Spinal cord (tissue), 10 donors: Measurements from ENCODE around the gene SPECC1L. TPM values are rescaled to one million over a fixed set of nuclear protein-coding genes. Genes with fewer than 3 reads are reported as not detected.
A peak's percentile ranks its signal among the peaks of the same experiment; 100 is the strongest.
"Not testable (repeated sequence)": the region's sequence is repeated elsewhere in the genome, so short reads cannot be mapped to it uniquely, and the experiment has no call there.

Experiments
- DNase-seq, 6 donors: peaks; one replicate each; pipeline versions ENCODE4 v3.0.0 to v3.0.0-alpha.2; 2013 to 2015; ENCODE audit warnings: low spot score in 6 of 6, low read depth in 4 of 6
- H3K27ac ChIP-seq: one replicate; pipeline ENCODE4 v1.5.1; 2013; ENCODE audit warnings: low read depth, low read length, control low read depth
- H3K27me3 ChIP-seq: one replicate; pipeline ENCODE4 v1.6.1; 2013; ENCODE audit warnings: low read length; ENCODE audit not compliant: control insufficient read depth, insufficient read depth
- H3K36me3 ChIP-seq: one replicate; pipeline ENCODE4 v1.6.1; 2013; ENCODE audit warnings: low read length; ENCODE audit not compliant: control insufficient read depth, insufficient read depth
- H3K4me1 ChIP-seq: one replicate; pipeline ENCODE4 v1.6.1; 2013; ENCODE audit warnings: low read length; ENCODE audit not compliant: control insufficient read depth, insufficient read depth
- H3K4me3 ChIP-seq: one replicate; pipeline ENCODE4 v1.5.1; 2013; ENCODE audit warnings: low read depth, low read length, control low read depth
- H3K9me3 ChIP-seq: one replicate; pipeline ENCODE4 v1.6.1; 2013; ENCODE audit warnings: low read length; ENCODE audit not compliant: control insufficient read depth, insufficient read depth
- WGBS: methylation state at CpG from one replicate; pipeline ENCODE4 v1.1.5; 2013; ENCODE audit warnings: missing lambda C conversion rate; ENCODE audit not compliant: insufficient coverage; 5-methylcytosine and 5-hydroxymethylcytosine counted together
- polyA plus RNA-seq, 2 donors: library from polyadenylated mRNA; unstranded; fragments of 120-200 nt; gene quantifications; one replicate each; pipeline ENCODE4 v1.2.1, GENCODE V29; 2013; ENCODE audit not compliant: insufficient read length in 2 of 2
- total RNA-seq, 2 donors: library from RNA; depleted of rRNA in 1 of 2; stranded (reverse); fragments of 120-200 nt in 1 of 2; fragments of >200 nt in 1 of 2; gene quantifications; one replicate each; pipeline versions ENCODE4 v1.2.3 to v1.2.4, GENCODE V29; 2013 to 2014
- donor health status: healthy.

SPECC1L gene
- total and polyA plus RNA-seq, 4 donors: 37.0 to 50.5 (median 38.6) TPM

DNA sequence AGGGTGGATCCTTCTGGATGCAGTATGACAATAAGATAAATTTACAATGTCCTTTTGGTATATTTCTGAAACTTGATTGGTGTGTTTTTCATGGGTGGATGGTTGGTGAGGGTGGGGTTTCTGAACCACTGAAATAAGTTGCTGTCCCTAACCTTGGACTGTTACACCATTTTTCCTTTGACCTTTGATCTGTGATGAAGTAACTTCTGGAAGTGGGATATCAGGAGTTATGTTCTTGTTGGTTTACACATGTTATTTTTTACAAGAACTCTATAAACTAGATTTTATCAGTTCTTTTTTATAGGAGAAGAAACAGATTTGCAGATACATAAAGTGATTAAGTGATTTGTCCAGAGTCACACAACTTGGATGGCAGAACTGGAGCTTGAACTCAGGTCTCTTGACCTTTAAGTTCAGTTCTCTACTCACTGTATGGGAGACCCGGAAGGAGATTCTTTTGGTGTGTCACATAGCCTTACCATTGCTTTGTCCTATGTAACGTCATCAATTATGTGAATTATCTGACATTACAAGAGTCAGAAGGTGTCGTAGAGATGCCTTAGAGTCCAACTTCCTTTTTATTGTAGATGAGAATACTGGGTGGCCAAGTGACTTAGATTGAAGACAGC is 21.7 kb downstream of the SPECC1L start:
- DNase-seq, H3K4me3 ChIP-seq, H3K27me3 ChIP-seq, H3K27ac ChIP-seq, H3K9me3 ChIP-seq, H3K36me3 ChIP-seq: not testable (repeated sequence)
- H3K4me1 ChIP-seq: peaks cover 17% of the 10 kb centered on the region
- no CpG with 5 or more reads among the region's 3 CpGs for WGBS

DNA sequence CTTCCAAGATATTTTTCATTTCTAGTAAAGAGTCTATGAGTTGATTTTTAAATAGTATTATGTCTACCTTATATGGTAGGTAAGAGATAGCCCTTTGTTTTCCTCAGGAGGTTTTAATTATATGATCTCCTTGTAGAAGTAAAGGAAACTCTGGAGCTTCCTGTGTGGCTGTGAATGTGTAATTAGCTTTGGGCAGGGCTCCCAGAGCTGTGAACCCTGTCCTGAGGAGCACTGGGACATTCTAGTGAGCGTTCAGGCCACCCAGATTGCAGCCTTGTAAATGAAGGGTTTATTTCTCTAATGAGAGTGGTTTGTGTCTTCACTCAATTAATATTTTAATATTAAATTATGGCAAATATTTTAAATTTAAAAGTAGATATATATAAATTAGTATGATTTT is 24.3 kb downstream of the SPECC1L start:
- not testable (repeated sequence) for H3K36me3 ChIP-seq, H3K4me3 ChIP-seq, H3K4me1 ChIP-seq, DNase-seq, H3K27ac ChIP-seq, H3K9me3 ChIP-seq, H3K27me3 ChIP-seq
- WGBS: no CpG with 5 or more reads among the region's 1 CpG

DNA sequence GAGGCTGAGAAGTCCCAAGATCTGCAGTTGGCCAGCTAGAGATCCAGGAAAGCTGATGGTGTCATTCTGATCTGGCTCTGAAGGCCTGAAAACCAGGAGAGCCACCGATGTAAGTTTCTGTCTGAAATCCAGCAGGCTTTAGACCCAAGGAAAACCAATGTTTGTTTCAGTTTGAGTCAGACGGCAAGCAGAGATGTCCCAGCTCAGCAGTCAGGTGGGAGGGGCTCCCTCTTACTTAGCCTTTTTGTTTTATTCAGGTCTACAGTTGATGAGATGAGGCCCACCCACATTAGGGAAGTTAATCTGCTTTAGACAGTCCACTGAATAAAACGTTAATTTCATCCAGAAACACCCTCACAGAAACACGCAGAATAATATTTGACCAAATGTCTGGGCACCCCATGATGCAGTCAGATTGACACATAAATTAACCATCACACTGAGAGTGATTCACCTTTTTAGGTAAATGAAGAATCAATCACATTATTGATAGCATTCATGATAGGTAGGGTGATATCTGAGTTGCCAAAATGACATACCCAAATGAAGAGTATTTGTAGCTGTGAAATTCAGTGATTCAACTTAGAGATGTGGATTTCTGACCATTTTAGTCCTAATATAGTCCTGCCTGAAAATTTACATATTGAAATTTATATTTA is 28.0 kb downstream of the SPECC1L start:
- H3K9me3 ChIP-seq, DNase-seq, H3K36me3 ChIP-seq, H3K4me3 ChIP-seq, H3K27me3 ChIP-seq, H3K27ac ChIP-seq: not testable (repeated sequence)
- peaks cover 12% of the 10 kb centered on the region for H3K4me1 ChIP-seq
- 40% methylated on average over 1 of the region's 4 CpGs for WGBS

DNA sequence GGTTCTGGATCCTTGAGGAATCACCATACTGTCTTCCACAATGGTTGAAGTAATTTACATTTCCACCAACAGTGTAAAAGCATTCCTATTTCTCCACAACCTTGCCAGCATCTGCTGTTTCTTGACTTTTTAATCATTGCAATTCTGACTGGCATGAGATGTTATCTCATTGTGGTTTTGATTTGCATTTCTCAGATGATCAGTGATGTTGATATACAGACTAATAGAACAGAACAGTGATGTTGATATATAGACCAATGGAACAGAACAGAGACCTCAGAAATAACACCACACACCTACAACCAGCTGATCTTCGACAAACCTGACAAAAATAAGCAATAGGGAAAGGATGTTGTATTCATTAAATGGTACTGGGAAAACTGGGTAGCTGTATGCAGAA is 29.9 kb downstream of the SPECC1L start:
- WGBS: no CpG with 5 or more reads among the region's 1 CpG

DNA sequence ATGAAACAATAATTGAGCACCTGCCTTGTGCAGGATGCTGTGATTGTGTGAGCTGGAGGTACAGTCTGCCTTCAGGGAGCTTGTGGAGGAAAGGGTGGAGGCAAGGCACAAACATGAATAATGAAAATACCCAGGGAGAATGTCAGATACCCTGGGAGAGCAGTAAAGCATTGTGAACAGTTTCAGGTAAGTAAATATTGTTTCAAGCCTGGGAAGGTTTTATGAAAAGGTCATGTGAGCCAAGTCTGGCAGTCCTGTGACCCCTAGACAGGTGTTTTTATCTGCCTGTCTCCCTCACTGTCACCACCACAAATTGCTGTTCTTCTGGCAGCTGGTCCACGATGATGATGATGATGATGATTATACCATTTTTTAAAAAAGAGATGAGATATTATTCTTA is 32.0 kb downstream of the SPECC1L start:
- no peak overlapping the region for H3K4me3 ChIP-seq
- no peaks in the 10 kb centered on the region for H3K9me3 ChIP-seq
- H3K36me3 ChIP-seq: peaks cover 9% of the 10 kb centered on the region
- no CpG with 5 or more reads among the region's 1 CpG for WGBS
- peaks cover 9% of the 10 kb centered on the region for H3K4me1 ChIP-seq
- DNase-seq: no peak
- H3K27me3 ChIP-seq: no peaks in the 10 kb centered on the region
- no peak overlapping the region for H3K27ac ChIP-seq

More for the DNA sequence above, 29.9 kb downstream of the SPECC1L start:
- not testable (repeated sequence) for H3K27ac ChIP-seq, H3K36me3 ChIP-seq, H3K27me3 ChIP-seq, H3K9me3 ChIP-seq, H3K4me1 ChIP-seq, DNase-seq, H3K4me3 ChIP-seq

DNA sequence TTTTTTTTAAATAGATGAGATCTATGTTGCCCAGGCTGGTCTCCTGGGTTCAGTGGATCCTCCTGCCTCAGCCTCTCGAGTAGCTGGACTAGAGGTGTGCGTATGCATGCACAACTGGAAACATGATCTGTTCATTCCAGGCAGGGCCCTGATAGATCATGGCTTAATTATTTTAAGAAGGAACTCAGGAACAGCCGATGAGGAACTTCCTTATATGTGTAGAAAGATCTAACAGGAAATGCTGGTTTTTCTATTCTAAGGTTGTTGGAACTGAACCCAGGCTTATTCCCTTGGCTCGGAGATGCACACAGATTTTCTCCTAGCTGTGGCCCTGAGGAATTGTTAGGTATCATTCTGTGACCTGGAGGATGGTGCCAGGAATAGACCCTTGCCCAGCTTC is 32.4 kb downstream of the SPECC1L start:
- DNase-seq: no peak
- Histone ChIP-seq H3K9me3 (no peaks in the 10 kb centered on the region), H3K4me1 (peaks cover 9% of the 10 kb centered on the region), H3K27me3 (no peaks in the 10 kb centered on the region), H3K4me3 (no peak overlapping the region), H3K27ac (peak overlapping the region; percentile 12), H3K36me3 (peaks cover 9% of the 10 kb centered on the region)
- 63% methylated on average over 3 of the region's 4 CpGs for WGBS

DNA sequence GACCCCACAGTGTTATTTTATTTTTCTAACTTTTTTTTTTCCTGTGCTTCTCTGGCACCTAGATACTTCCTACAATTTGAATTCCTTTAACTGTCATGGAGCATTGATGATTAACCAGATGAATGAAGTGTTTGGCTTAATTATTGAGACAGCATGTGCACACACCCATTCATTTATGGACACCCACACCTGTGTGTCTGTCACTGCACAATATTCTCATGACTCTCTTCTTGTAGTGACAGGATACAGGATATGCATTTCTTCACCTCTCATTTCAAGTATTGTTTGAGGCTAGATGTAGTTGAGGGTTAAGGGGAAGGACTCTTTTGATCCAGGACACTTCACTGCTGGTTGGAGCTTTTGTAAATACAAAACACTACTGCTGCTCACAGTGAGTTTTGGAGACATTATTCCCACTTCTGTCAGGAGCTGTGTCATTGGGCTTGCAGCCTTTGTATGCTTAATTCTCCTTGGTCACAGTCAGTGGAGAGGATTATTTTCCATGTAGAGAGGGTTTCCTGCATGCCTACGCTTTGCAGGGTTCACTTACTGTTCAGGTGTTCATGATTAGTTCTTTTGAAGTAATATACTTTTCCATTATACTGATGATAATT is 33.5 kb downstream of the SPECC1L start:
- H3K4me1 ChIP-seq: peaks cover 9% of the 10 kb centered on the region

DNA sequence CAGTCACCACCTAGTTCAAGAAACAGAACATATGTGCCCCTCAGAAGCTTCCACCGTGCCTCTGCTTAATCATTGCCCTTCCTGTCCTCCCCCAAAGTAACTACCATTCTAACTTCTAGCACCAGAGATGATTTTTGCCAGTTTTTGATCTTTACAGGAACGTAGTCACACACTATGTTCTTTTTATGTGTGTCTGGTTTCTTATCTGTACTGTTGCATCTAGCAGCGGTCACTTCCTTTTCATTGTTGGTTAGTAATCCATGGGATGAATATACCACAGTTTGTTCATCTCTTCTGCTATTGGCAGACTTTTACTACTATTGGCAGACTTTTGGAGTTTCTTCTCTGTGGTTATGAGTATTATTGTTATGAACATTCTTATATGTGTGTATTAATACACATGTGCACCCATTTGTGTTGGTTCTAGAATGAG is 34.6 kb downstream of the SPECC1L start:
- H3K27ac ChIP-seq: no peak overlapping the region
- no peak overlapping the region for H3K4me3 ChIP-seq
- no peaks in the 10 kb centered on the region for H3K9me3 ChIP-seq
- peaks cover 9% of the 10 kb centered on the region for H3K4me1 ChIP-seq
- DNase-seq: no peak
- peaks cover 9% of the 10 kb centered on the region for H3K36me3 ChIP-seq
- WGBS: no CpG with 5 or more reads among the region's 3 CpGs
- H3K27me3 ChIP-seq: no peaks in the 10 kb centered on the region

More for the DNA sequence above, 33.5 kb downstream of the SPECC1L start:
- no peak overlapping the region for H3K27ac ChIP-seq
- no CpG with 5 or more reads among the region's 1 CpG for WGBS
- no peak overlapping the region for H3K4me3 ChIP-seq
- no peak for DNase-seq
- peaks cover 9% of the 10 kb centered on the region for H3K36me3 ChIP-seq
- no peaks in the 10 kb centered on the region for H3K27me3 ChIP-seq
- no peaks in the 10 kb centered on the region for H3K9me3 ChIP-seq

DNA sequence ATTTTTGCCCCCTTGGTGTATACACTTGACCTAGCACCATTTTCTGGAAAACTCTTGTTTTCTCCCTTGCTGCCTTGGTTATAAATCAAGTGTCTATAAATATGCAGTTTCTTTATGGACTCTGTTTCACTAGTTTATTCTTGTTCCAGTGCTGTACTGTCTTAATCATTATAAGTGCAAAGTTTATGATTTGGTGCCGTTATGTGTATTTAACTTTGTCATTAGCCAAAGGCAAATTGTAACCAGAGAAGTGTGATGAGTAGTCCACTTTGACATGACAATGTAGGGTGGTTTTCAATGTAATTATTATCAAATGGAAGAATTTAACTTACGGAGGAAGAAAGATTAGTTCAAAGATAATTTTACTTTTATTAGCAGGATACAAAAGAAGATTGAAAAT is 40.3 kb downstream of the SPECC1L start:
- no peaks in the 10 kb centered on the region for H3K27me3 ChIP-seq
- no peak overlapping the region for H3K4me3 ChIP-seq
- no peaks in the 10 kb centered on the region for H3K9me3 ChIP-seq
- H3K36me3 ChIP-seq: peaks cover 9% of the 10 kb centered on the region
- DNase-seq: no peak
- no peak overlapping the region for H3K27ac ChIP-seq
- WGBS: no CpG with 5 or more reads among the region's 2 CpGs
- H3K4me1 ChIP-seq: no peaks in the 10 kb centered on the region
